Body of pancreas (tissue), 4 donors: ENCODE results near the gene NCCRP1.
"Not testable (repeated sequence)": the region's sequence is repeated elsewhere in the genome, so short reads cannot be mapped to it uniquely, and the experiment has no call there.

ENCODE experiments used
- CTCF ChIP-seq, 7 experiments: fragments of 450-650 bp in 4 of 7; fragments of 200-600 bp in 3 of 7; sonication (generic) in 3 of 7; IDR thresholded peaks; one replicate each; pipeline ENCODE4 v1.5.1; 2016 to 2019; ENCODE audit warnings: antibody characterized with exemption in 7 of 7
- POLR2A ChIP-seq, 3 donors: fragments of 450-650 bp; IDR thresholded peaks; one replicate each; pipeline ENCODE4 v1.6.1; 2016; ENCODE audit warnings: antibody characterized with exemption in 3 of 3, mild to moderate bottlenecking in 2 of 3

GRCh38 chr19:39243741-39244140 lies 47.0 kb downstream of the NCCRP1 start:
- not testable (repeated sequence) for TF ChIP-seq CTCF, POLR2A (IDR thresholded peaks at IDR 0.05)
